22Rv1 (cell line): ENCODE results near the gene TTC28.

Experiments used
- CTCF ChIP-seq: fragments of 450-650 bp; IDR thresholded peaks from 2 replicates; pipeline ENCODE4 v1.5.1; 2017; ENCODE audit warnings: mild to moderate bottlenecking
- ZFX ChIP-seq: fragments of 450-650 bp; IDR thresholded peaks from 2 replicates; pipeline ENCODE4 v1.6.1; 2017; ENCODE audit warnings: antibody characterized with exemption, borderline replicate concordance

GRCh38 chr22:28198692-28199091, 480.9 kb downstream of the TTC28 start:
- no peak for TF ChIP-seq CTCF
- no peak for TF ChIP-seq ZFX
